PFSK-1 (cell line): ENCODE measurements around the gene MTRF1L. TPM values are rescaled to one million over a fixed set of nuclear protein-coding genes. Genes with fewer than 3 reads are reported as not detected.
A peak's percentile ranks its signal among the peaks of the same experiment; 100 is the strongest.

Source experiments
- FOXP2 ChIP-seq: optimal IDR thresholded peaks from 2 replicates; pipeline ENCODE3; 2011; ENCODE audit warnings: borderline replicate concordance, control low read depth, inconsistent platforms; ENCODE audit not compliant: insufficient read depth; ENCODE audit errors: extremely low read length, extremely low read depth
- POLR2AphosphoS5 ChIP-seq: IDR thresholded peaks from 2 replicates; pipeline ENCODE4 v1.6.1; 2012; ENCODE audit warnings: low read depth, mild to moderate bottlenecking, control low read depth, low read length, moderate library complexity
- REST ChIP-seq, 2 experiments: IDR thresholded peaks; 2 replicates each; pipeline versions ENCODE4 v1.6.1 to v1.8.0; 2011 to 2012; ENCODE audit warnings: low read depth in 2 of 2, low read length in 2 of 2, control low read depth in 1 of 2, inconsistent platforms in 1 of 2, mild to moderate bottlenecking in 1 of 2, moderate library complexity in 1 of 2; ENCODE audit not compliant: insufficient read depth in 1 of 2
- SIN3A ChIP-seq: IDR thresholded peaks from 2 replicates; pipeline ENCODE4 v1.6.1; 2012; ENCODE audit warnings: mild to moderate bottlenecking, low read length, moderate library complexity, borderline replicate concordance; ENCODE audit not compliant: insufficient read depth
- TAF1 ChIP-seq: IDR thresholded peaks from 2 replicates; pipeline ENCODE4 v1.6.1; 2012; ENCODE audit warnings: low read length, control low read depth, borderline replicate concordance; ENCODE audit not compliant: insufficient read depth
- polyA plus RNA-seq: library from polyadenylated mRNA; unstranded; fragments of >200 nt; gene quantifications from one replicate; pipeline ENCODE4 v1.2.1, GENCODE V29; 2012; ENCODE audit warnings: low read depth, missing spikeins; ENCODE audit not compliant: insufficient read length

The MTRF1L gene, protein sequence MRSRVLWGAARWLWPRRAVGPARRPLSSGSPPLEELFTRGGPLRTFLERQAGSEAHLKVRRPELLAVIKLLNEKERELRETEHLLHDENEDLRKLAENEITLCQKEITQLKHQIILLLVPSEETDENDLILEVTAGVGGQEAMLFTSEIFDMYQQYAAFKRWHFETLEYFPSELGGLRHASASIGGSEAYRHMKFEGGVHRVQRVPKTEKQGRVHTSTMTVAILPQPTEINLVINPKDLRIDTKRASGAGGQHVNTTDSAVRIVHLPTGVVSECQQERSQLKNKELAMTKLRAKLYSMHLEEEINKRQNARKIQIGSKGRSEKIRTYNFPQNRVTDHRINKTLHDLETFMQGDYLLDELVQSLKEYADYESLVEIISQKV
- polyA plus RNA-seq, result 11.5 TPM

GRCh38 chr6:153002613-153003365, at the start of gene MTRF1L:
Gene MTRF1L, minus strand, starts transcription at chr6:153002709. Its CDS starts 24 bp downstream, at chr6:153002685.
- TF ChIP-seq POLR2AphosphoS5 (0 out of 2 replicates have a peak, but pooled peaks have one; percentile 52), TAF1 (peak; percentile 70; the same call in 1 of the 2 replicates), FOXP2 (no peak), REST (IDR thresholded peaks at IDR 0.05; ENCODE audit: insufficient read depth in 1 of 2, low read depth in 2 of 2, low read length in 2 of 2) (no peak), SIN3A (peak; percentile 86; the same call in 1 of the 2 replicates)

DNA sequence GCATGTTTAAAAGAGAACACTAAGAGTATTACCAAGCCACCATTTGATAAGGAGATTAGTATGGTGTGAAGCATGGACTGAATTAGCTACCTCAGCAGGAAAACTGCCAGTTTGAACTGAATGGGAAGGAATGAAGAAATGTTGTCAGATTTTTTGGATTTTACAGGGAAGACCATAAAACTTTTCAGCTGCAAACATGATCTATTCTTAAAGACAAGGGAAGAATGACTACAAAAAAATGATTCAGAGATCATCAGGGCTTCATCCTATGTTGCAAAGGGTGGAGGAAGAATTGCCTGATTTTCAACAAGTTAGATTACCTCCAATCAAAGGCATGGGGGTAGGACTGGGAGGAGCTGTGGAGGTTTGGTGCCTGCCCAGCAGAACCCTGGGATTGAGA, 49.3 kb upstream of the MTRF1L start:
- TF ChIP-seq TAF1 (no peak), POLR2AphosphoS5 (no peak), SIN3A (no peak), FOXP2 (no peak), REST (IDR thresholded peaks at IDR 0.05; ENCODE audit: insufficient read depth in 1 of 2, low read depth in 2 of 2, low read length in 2 of 2) (no peak)

DNA sequence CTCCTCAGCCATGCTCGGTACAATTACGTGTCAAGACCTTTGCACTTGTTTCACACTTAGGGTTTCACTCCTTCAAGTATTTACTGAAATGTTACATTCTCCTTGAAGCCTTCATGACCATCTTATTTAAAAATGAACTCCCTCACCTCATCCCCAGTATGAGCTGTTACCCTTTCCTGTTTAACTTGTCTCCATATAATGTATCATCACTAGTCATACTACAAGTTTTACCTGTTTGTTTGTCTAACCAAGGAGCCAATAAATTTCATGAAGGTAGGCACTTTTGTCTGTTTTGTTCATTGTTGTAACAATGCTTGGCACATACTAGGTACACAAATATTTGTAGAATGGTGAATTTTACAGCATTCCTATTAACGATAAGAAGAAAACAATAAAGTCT, 46.1 kb upstream of the MTRF1L start:
- TF ChIP-seq TAF1 (no peak), FOXP2 (no peak), POLR2AphosphoS5 (no peak), SIN3A (no peak), REST (IDR thresholded peaks at IDR 0.05; ENCODE audit: insufficient read depth in 1 of 2, low read depth in 2 of 2, low read length in 2 of 2) (no peak)

DNA sequence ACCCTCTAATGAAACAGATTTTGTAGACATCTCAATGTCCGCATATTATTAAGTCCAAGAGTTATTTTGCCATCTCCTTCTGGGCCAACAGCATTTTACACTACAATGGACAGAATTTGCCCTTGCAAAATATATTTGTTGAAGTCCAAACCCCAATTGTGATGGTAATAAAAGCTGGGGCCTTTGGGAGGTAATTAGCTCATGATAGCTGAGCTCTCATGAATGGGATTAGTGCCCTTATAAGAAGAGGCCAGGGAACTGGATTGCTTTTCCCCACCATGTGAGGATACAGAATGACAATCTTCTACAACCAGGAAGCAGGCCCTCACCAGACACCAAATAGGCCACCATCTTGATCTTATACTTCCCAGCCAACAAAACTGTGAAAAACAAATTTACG, 44.9 kb upstream of the MTRF1L start:
- no peak for TF ChIP-seq SIN3A
- no peak for TF ChIP-seq POLR2AphosphoS5
- TF ChIP-seq TAF1, result no peak
- no peak for TF ChIP-seq FOXP2
- no peak for TF ChIP-seq REST (IDR thresholded peaks at IDR 0.05; ENCODE audit: insufficient read depth in 1 of 2, low read depth in 2 of 2, low read length in 2 of 2)
